ENCODE measurements around the gene C4orf54. TPM values are rescaled to one million over a fixed set of nuclear protein-coding genes. Genes with fewer than 3 reads are reported as not detected.

Gene C4orf54
- total RNA-seq, 1 donor from 2014 or later, result 132 TPM

DNA sequence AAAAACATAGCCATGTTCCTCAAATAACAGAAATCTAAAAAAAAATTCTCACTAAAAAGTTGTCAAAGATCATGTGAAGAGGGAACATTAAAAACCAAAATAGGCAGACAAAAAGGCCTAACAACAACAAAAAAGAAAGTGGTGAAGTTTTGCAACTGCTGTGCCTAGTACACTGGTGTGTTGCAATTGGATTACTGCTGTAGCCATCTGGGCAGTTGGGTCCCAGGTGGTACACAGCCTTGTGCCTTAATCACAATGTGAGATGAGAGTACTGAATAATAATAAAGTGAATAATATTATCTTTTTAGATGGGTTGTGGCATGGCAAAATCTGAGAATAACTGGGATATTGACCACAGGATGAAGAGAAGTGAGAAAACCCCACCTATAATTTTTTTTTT lies 12.0 kb downstream of the C4orf54 start:
- Histone ChIP-seq H3K27me3 (ENCODE audit: control insufficient read depth in 3 of 3, insufficient read depth in 3 of 3, low read length in 3 of 3) (no peaks in the 10 kb centered on the region), H3K36me3 (ENCODE audit: control insufficient read depth in 3 of 3, insufficient read depth in 3 of 3, low read length in 3 of 3) (peaks cover 9 to 22% (median 16%) of the 10 kb centered on the region in 3 donors), H3K9ac (ENCODE audit: low read depth in 1 of 3, low read length in 3 of 3) (peak overlapping the region; percentile 41 to 98 (median 54)), H3K27ac (ENCODE audit: low read depth, low read length) (peak overlapping the region; percentile 46), H3K4me3 (ENCODE audit: low read length in 3 of 3) (peak overlapping the region; percentile 52 to 84 (median 61)), H3K4me1 (ENCODE audit: control insufficient read depth in 3 of 3, insufficient read depth in 3 of 3, low read length in 3 of 3) (peaks cover 17 to 37% (median 18%) of the 10 kb centered on the region in 3 donors), H3K9me3 (ENCODE audit: control insufficient read depth in 3 of 3, low read length in 3 of 3) (no peaks in the 10 kb centered on the region)

DNA sequence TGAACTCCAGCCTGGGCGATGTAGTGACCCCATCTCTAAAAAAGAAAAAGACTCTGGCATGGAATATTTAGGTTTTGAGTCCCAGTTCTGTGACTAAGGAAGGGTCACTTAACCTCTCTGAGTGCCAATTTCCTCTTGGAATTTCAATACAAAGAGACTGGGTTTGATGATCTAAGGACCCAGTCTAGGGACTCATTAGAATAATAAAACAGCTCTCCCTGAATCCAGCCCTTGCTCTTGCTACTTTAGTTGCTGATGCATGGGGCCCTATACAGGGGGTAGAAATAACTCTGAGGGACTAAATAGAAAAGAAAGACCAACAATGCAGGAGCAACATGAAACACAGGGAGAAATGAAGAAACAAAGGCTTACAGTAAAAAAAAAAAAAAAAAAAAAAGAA lies 12.6 kb downstream of the C4orf54 start:
- Histone ChIP-seq H3K4me3 (ENCODE audit: low read length in 3 of 3) (peak overlapping the region; percentile 45 to 61 (median 58)), H3K27me3 (ENCODE audit: control insufficient read depth in 3 of 3, insufficient read depth in 3 of 3, low read length in 3 of 3) (no peaks in the 10 kb centered on the region), H3K9me3 (ENCODE audit: control insufficient read depth in 3 of 3, low read length in 3 of 3) (no peaks in the 10 kb centered on the region), H3K36me3 (ENCODE audit: control insufficient read depth in 3 of 3, insufficient read depth in 3 of 3, low read length in 3 of 3) (peaks cover 6 to 19% (median 10%) of the 10 kb centered on the region in 3 donors), H3K27ac (ENCODE audit: low read depth, low read length) (peak overlapping the region; percentile 42), H3K4me1 (ENCODE audit: control insufficient read depth in 3 of 3, insufficient read depth in 3 of 3, low read length in 3 of 3) (peaks cover 21 to 37% (median 21%) of the 10 kb centered on the region in 3 donors), H3K9ac (ENCODE audit: low read depth in 1 of 3, low read length in 3 of 3) (peak overlapping the region; percentile 41 to 98 (median 77))

DNA sequence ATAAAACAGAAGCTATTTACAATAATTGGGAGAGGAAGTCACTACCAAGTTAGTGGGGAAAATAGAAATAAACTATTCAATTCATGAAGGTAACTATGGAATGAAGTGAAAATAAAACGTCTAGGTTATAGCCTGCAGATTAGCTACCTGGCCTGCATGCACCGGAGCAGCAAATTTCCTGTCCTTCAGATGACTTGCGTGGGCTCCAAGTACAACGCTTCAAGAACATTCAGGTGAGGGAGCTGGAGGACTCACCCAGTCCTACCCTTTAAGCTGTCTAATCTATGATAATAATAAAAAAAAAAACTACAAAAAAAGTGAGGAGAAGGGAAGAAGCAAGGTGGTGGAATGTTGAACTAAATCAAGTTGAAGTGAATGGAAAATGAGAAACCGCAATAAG lies 13.2 kb downstream of the C4orf54 start:
- Histone ChIP-seq H3K9me3 (ENCODE audit: control insufficient read depth in 3 of 3, low read length in 3 of 3) (no peaks in the 10 kb centered on the region), H3K27ac (ENCODE audit: low read depth, low read length) (no peak overlapping the region), H3K4me3 (ENCODE audit: low read length in 3 of 3) (peak overlapping the region; percentile 45 to 61 (median 58)), H3K36me3 (ENCODE audit: control insufficient read depth in 3 of 3, insufficient read depth in 3 of 3, low read length in 3 of 3) (peaks cover 5 to 15% (median 6%) of the 10 kb centered on the region in 3 donors), H3K4me1 (ENCODE audit: control insufficient read depth in 3 of 3, insufficient read depth in 3 of 3, low read length in 3 of 3) (peaks cover 22 to 31% (median 22%) of the 10 kb centered on the region in 3 donors), H3K9ac (ENCODE audit: low read depth in 1 of 3, low read length in 3 of 3) (peak overlapping the region; percentile 41 to 98 (median 77)), H3K27me3 (ENCODE audit: control insufficient read depth in 3 of 3, insufficient read depth in 3 of 3, low read length in 3 of 3) (no peaks in the 10 kb centered on the region)

DNA sequence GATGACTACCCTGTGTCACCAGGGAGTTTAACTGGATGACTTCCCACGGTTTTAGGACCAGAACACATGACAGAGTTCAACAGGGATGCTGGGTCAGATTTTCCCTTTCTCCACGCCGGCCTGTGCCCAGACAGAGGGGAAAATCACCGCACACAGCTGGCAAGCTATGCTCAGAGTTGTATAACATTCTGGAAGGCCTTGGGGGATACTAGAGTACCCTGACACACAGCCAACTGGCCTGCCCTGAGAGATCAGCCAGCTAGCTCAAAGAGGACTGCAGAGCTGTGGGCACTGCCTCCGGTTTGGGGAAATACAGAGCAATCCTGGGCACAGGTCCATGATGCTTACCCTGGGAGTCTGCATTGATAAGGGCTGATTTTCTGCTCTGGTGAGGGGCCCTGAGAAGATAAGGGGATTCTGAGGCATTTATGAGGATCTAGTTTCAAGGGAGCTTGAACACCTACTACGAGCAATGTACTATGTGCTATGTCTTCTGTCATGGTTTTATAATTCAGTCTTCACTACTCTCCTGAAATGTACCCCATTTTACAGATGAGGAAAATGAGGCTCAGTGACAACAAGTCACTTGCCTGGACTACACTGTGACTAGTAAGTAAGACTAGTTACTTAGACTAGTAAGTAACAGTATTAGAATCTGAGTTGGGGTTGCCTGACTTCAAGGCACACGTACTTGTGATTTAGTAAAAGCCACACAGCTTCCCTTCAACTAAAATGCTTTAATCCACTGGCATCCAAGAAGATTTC lies 14.7 kb downstream of the C4orf54 start:
- peak overlapping the region; percentile 71 for H3K27ac ChIP-seq (ENCODE audit: low read depth, low read length)
- H3K4me3 ChIP-seq (ENCODE audit: low read length in 3 of 3), result peak overlapping the region; percentile 49 to 61 (median 58)

DNA sequence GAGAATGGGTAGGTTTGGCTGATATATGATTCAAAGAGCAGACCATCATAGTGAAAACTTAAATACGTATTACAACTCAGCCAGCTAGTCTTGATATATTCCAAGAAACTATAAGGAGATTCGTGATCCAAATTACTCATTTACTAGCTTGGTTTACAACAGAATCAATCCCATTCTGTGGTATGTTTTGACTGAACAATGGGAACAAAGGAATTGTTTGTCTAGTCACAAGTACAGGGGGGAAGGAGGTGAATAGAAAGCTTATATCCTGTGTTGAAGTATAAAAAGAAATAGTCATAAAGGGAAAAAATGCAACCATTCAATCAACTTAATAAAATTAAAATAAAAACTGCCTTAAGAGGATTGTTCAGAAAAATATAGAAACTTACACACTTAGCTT lies 17.0 kb downstream of the C4orf54 start:
- Histone ChIP-seq H3K9ac (ENCODE audit: low read depth in 1 of 3, low read length in 3 of 3) (no peak overlapping the region), H3K27me3 (ENCODE audit: control insufficient read depth in 3 of 3, insufficient read depth in 3 of 3, low read length in 3 of 3) (no peaks in the 10 kb centered on the region), H3K36me3 (ENCODE audit: control insufficient read depth in 3 of 3, insufficient read depth in 3 of 3, low read length in 3 of 3) (peaks cover 0 to 7% (median 2%) of the 10 kb centered on the region in 3 donors), H3K9me3 (ENCODE audit: control insufficient read depth in 3 of 3, low read length in 3 of 3) (no peaks in the 10 kb centered on the region), H3K4me3 (ENCODE audit: low read length in 3 of 3) (no peak overlapping the region), H3K4me1 (ENCODE audit: control insufficient read depth in 3 of 3, insufficient read depth in 3 of 3, low read length in 3 of 3) (peaks cover 22 to 38% (median 29%) of the 10 kb centered on the region in 3 donors), H3K27ac (ENCODE audit: low read depth, low read length) (no peak overlapping the region)

More for the DNA sequence above, 14.7 kb downstream of the C4orf54 start:
- peak overlapping the region; percentile 41 to 98 (median 62) for H3K9ac ChIP-seq (ENCODE audit: low read depth in 1 of 3, low read length in 3 of 3)
- peaks cover 0 to 10% (median 0%) of the 10 kb centered on the region in 3 donors for H3K36me3 ChIP-seq (ENCODE audit: control insufficient read depth in 3 of 3, insufficient read depth in 3 of 3, low read length in 3 of 3)
- no peaks in the 10 kb centered on the region for H3K27me3 ChIP-seq (ENCODE audit: control insufficient read depth in 3 of 3, insufficient read depth in 3 of 3, low read length in 3 of 3)
- H3K9me3 ChIP-seq (ENCODE audit: control insufficient read depth in 3 of 3, low read length in 3 of 3), result no peaks in the 10 kb centered on the region
- peaks cover 22 to 32% (median 26%) of the 10 kb centered on the region in 3 donors for H3K4me1 ChIP-seq (ENCODE audit: control insufficient read depth in 3 of 3, insufficient read depth in 3 of 3, low read length in 3 of 3)

DNA sequence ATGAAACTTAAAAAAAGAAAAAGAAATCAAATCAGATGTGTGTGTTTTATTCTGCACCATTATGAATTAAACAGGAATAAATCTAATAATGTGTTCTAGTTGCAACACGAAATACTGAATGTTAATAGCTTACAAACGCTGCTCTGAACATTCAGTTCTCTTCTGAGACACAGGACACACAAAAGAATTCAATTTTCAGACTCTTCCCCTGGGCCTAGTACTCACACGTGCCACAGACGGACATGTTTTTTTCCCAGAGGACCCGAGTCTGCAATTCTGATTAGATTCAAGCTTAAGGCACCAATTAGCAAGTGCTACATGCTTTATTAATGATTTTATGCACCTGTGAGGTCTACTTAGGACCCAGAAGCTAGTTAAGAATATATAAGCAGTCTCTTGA lies 20.5 kb downstream of the C4orf54 start:
- Histone ChIP-seq H3K4me1 (ENCODE audit: control insufficient read depth in 3 of 3, insufficient read depth in 3 of 3, low read length in 3 of 3) (peaks cover 10 to 40% (median 20%) of the 10 kb centered on the region in 3 donors), H3K27me3 (ENCODE audit: control insufficient read depth in 3 of 3, insufficient read depth in 3 of 3, low read length in 3 of 3) (no peaks in the 10 kb centered on the region)

DNA sequence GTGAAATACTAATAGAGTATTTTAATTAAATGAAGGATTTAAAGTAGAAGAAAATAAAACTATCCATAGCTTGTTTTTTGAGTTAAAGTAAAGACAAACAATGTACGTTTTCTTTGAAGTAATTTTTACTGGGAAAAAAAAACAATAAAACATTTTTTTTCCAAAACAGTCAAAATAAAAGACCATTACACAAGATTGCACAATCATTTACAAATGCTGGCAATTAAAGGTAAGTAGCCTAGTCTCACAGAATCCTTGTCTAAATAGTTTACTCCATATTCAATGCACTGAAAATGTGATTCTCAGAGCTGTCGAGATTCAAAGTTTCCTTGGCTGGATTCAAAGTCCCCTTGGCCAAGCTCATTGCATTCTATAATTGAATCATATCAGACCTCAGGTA lies 21.2 kb downstream of the C4orf54 start:
- H3K27me3 ChIP-seq (ENCODE audit: control insufficient read depth in 3 of 3, insufficient read depth in 3 of 3, low read length in 3 of 3), result no peaks in the 10 kb centered on the region
- H3K4me3 ChIP-seq (ENCODE audit: low read length in 3 of 3), result no peak overlapping the region
- peaks cover 8 to 43% (median 21%) of the 10 kb centered on the region in 3 donors for H3K4me1 ChIP-seq (ENCODE audit: control insufficient read depth in 3 of 3, insufficient read depth in 3 of 3, low read length in 3 of 3)
- H3K9me3 ChIP-seq (ENCODE audit: control insufficient read depth in 3 of 3, low read length in 3 of 3), result no peaks in the 10 kb centered on the region
- H3K27ac ChIP-seq (ENCODE audit: low read depth, low read length), result no peak overlapping the region
- peaks cover 0 to 7% (median 2%) of the 10 kb centered on the region in 3 donors for H3K36me3 ChIP-seq (ENCODE audit: control insufficient read depth in 3 of 3, insufficient read depth in 3 of 3, low read length in 3 of 3)
- H3K9ac ChIP-seq (ENCODE audit: low read depth in 1 of 3, low read length in 3 of 3), result no peak overlapping the region

More for the DNA sequence above, 20.5 kb downstream of the C4orf54 start:
- Histone ChIP-seq H3K9ac (ENCODE audit: low read depth in 1 of 3, low read length in 3 of 3) (no peak overlapping the region), H3K9me3 (ENCODE audit: control insufficient read depth in 3 of 3, low read length in 3 of 3) (no peaks in the 10 kb centered on the region), H3K27ac (ENCODE audit: low read depth, low read length) (no peak overlapping the region), H3K4me3 (ENCODE audit: low read length in 3 of 3) (no peak overlapping the region), H3K36me3 (ENCODE audit: control insufficient read depth in 3 of 3, insufficient read depth in 3 of 3, low read length in 3 of 3) (peaks cover 0 to 7% (median 2%) of the 10 kb centered on the region in 3 donors)

DNA sequence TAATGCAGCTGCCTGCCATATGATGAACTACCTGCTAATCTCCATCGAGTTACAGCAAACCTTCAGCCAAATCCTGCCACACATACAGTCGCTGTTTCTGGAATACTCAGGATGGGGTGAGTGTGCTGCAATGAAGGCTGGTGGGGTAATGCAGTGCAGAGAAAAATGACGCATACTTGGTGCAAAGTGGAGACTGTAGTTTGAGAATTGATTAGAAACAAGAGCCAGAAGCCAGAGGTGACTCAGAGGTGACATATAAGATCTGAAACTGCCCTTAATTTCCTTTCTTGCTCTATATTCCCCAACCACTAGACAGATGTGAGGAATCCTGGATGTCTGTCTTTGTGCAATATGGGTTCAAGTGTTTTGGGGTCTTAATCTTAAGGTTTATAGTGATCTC lies 22.0 kb downstream of the C4orf54 start:
- Histone ChIP-seq H3K9ac (ENCODE audit: low read depth in 1 of 3, low read length in 3 of 3) (no peak overlapping the region), H3K27me3 (ENCODE audit: control insufficient read depth in 3 of 3, insufficient read depth in 3 of 3, low read length in 3 of 3) (no peaks in the 10 kb centered on the region), H3K27ac (ENCODE audit: low read depth, low read length) (peak overlapping the region; percentile 39), H3K36me3 (ENCODE audit: control insufficient read depth in 3 of 3, insufficient read depth in 3 of 3, low read length in 3 of 3) (peaks cover 0 to 5% (median 2%) of the 10 kb centered on the region in 3 donors), H3K4me3 (ENCODE audit: low read length in 3 of 3) (no peak overlapping the region), H3K9me3 (ENCODE audit: control insufficient read depth in 3 of 3, low read length in 3 of 3) (no peaks in the 10 kb centered on the region), H3K4me1 (ENCODE audit: control insufficient read depth in 3 of 3, insufficient read depth in 3 of 3, low read length in 3 of 3) (peaks cover 8 to 44% (median 26%) of the 10 kb centered on the region in 3 donors)

DNA sequence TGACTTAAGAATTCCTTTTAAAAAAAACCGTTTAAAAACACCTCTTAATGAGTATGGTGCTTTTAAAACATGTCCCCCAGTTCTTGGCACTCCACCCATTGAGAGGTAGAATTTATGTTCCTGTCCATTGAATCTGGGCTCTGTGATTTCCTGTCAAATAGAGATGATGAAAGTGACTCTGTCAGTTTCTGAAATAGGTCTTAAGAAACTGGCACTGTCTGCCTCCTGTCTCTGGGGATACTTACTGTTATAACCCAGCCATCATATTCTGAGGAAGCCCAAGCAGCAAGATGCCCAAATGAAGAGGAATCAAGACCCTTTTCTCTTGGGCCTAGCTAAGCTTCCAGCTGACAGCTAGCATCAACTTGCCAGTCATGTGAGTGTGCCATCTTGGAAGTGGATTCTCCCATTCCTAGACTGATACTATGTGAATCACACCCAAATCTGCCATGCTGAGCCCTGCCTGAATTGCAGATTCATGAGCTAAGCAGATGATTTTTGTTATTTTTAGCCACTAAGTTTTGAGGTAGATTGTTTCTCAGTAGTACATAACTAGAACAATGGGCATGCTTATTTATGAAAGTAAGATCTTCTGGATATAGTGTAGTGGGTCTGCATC lies 22.8 kb downstream of the C4orf54 start:
- H3K36me3 ChIP-seq (ENCODE audit: control insufficient read depth in 3 of 3, insufficient read depth in 3 of 3, low read length in 3 of 3), result peaks cover 0 to 2% (median 2%) of the 10 kb centered on the region in 3 donors
- no peaks in the 10 kb centered on the region for H3K27me3 ChIP-seq (ENCODE audit: control insufficient read depth in 3 of 3, insufficient read depth in 3 of 3, low read length in 3 of 3)
- H3K9me3 ChIP-seq (ENCODE audit: control insufficient read depth in 3 of 3, low read length in 3 of 3), result no peaks in the 10 kb centered on the region
- H3K9ac ChIP-seq (ENCODE audit: low read depth in 1 of 3, low read length in 3 of 3), result no peak overlapping the region
- H3K4me3 ChIP-seq (ENCODE audit: low read length in 3 of 3), result no peak overlapping the region
- H3K4me1 ChIP-seq (ENCODE audit: control insufficient read depth in 3 of 3, insufficient read depth in 3 of 3, low read length in 3 of 3), result peaks cover 3 to 44% (median 22%) of the 10 kb centered on the region in 3 donors
- H3K27ac ChIP-seq (ENCODE audit: low read depth, low read length), result peak overlapping the region; percentile 39

DNA sequence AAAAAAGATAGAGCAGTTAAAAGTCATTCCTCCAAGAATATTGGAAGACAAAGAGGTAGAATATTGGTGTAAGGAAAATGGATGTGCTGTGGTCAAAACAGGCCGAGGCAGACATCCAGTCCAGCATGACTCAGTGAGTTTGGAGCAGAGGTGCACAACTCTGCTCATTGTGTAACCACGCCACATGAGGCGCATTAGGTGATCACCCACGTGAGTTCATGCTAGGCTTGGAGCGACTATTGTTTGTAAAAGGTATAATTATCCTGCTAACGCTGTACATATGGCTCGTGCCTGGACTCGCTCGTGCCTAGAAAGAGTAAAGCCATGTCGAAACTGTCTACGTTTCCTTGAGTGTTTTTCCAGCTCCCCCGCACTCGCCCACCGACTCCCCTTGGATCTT lies 23.9 kb downstream of the C4orf54 start:
- Histone ChIP-seq H3K36me3 (ENCODE audit: control insufficient read depth in 3 of 3, insufficient read depth in 3 of 3, low read length in 3 of 3) (peaks cover 0 to 2% (median 2%) of the 10 kb centered on the region in 3 donors), H3K4me1 (ENCODE audit: control insufficient read depth in 3 of 3, insufficient read depth in 3 of 3, low read length in 3 of 3) (peaks cover 3 to 41% (median 20%) of the 10 kb centered on the region in 3 donors), H3K27me3 (ENCODE audit: control insufficient read depth in 3 of 3, insufficient read depth in 3 of 3, low read length in 3 of 3) (no peaks in the 10 kb centered on the region), H3K9ac (ENCODE audit: low read depth in 1 of 3, low read length in 3 of 3) (no peak overlapping the region), H3K27ac (ENCODE audit: low read depth, low read length) (peak overlapping the region; percentile 21), H3K9me3 (ENCODE audit: control insufficient read depth in 3 of 3, low read length in 3 of 3) (no peaks in the 10 kb centered on the region), H3K4me3 (ENCODE audit: low read length in 3 of 3) (no peak overlapping the region)

Measured in skeletal muscle tissue (tissue), 4 donors.